ENCODE data around the gene CCND1.
"Not testable (repeated sequence)": the region's sequence is repeated elsewhere in the genome, so short reads cannot be mapped to it uniquely, and the experiment has no call there.

CCND1 gene

DNA sequence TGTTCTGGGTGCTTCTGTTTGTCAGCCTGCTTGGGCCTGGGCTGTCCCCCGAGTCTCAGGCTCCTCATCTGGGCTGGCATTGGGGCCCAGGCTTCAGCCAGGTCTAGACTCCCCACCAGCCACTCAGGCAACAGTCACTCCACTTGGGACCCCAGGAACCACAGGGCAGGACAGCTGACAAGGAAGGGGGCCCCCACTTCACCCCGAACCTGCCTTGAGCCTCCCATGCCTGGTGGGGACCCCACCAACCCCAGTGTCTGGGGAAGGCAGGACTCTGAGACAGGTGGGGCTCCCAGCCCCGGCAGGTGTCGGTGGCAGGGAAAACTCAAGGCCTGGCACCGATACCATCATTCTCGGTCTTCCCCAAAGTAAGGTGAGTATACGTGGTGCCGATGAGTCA, 45.9 kb downstream of the CCND1 start:
- no peak for DNase-seq (ENCODE audit: extremely low read depth in 1 of 2, low read depth in 1 of 2)

DNA sequence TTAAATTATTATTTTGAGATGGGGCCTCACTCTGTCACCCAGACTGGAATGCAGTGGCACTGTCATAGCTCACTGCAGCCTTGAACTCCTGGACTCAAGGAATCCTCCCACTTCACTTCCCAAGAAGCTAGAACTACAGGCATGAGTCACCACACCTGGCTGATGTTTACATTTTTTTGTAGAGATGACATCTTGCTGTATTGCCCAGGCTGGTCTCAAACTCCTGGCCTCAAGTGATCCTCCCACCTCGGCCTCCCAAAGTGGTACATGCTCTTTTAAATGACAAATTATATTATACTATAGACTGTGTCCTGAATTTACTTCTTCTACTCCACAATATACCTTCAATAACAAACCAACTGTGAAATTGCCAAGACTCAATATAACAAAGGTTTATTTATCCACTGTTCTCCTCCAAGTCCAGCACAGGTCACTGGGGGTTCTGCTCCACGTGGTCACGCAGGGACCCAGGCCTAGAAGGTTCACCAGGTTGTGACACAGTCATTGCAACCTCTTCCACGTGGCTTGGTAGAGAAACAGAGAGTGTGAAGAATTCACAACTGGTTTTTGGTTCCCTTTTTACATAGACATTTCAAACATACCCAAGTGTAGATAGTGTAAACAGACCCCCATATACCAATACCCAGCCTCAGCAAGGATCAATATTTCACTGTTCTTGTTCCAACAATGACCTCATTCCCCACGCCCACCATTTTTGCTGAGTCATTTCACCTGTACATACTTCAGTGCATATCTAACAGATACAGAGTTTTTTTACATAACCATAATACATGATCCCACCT, 47.2 kb downstream of the CCND1 start:
- DNase-seq (ENCODE audit: extremely low read depth in 1 of 2, low read depth in 1 of 2) = not testable (repeated sequence)

DNA sequence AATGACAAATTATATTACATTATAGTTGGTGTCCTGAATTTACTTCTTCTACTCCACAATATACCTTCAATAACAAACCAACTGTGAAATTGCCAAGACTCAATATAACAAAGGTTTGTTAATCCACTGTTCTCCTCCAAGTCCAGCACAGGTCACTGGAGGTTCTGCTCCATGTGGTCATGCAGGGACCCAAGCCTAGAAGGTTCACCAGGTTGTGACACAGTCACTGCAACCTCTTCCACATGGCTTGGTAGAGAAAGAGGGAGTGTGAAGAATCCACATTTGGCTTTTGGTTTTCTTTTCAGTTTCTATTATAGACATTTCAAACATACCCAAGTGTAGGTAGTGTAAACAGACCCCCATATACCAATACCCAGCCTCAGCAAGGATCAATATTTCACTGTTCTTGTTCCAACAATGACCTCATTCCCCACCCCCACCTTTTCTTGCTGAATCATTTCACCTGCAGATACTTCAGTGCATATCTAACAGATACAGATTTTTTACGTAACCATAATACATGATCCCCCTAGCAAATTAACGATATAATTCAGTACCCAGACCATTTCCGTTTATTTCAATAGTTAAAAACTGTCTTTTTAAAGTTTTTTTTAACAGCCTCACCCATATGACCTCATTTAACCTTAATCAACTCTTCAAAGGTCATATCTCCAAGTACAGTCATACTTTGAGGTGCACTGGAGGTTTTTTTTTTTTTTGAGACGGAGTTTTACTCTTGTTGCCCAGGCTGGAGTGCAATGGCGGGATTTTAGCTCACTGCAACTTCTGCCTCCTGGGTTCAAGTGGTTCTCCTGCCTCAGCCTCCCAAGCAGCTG, 48.7 kb downstream of the CCND1 start:
- DNase-seq (ENCODE audit: extremely low read depth in 1 of 2, low read depth in 1 of 2) = no peak

DNA sequence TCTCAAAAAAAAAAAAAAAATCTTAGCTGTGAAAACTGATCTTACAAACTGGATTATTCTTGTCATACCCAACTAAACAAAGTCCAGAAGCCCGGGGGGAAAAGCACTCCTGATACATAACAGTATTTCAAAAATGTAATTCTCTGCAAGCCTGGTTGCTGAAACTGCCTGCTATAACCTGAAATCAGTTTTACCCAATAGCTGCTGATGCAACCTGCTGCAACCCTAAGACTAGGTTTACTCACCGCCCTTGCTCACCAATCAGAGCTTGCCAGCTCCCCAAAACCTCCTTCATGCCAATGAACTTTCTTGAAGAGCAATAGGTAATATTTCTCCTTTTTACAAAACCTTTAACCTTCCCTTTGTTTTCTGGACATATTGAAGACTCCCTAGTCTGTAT, 50.5 kb downstream of the CCND1 start:
- no peak for DNase-seq (ENCODE audit: extremely low read depth in 1 of 2, low read depth in 1 of 2)

DNA sequence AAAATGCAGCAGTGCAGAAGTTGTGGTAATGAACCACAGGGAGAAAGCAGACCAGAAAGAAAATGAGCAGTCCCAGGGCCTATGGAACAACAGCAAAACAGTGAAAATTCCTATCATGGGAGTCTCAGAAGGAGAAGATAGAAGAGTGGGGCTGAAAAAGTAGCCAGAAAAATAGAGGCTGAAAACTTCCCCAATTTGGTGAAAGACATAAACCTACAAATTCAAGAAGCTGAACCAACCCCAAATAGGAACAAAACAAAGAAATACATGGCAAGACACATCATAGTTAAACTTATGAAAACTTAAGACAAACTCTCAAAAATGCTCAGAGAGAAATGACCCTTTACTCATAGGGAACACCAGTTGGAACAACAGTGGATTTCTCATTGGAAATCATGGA, 51.5 kb downstream of the CCND1 start:
- no peak for DNase-seq (ENCODE audit: extremely low read depth in 1 of 2, low read depth in 1 of 2)

DNA sequence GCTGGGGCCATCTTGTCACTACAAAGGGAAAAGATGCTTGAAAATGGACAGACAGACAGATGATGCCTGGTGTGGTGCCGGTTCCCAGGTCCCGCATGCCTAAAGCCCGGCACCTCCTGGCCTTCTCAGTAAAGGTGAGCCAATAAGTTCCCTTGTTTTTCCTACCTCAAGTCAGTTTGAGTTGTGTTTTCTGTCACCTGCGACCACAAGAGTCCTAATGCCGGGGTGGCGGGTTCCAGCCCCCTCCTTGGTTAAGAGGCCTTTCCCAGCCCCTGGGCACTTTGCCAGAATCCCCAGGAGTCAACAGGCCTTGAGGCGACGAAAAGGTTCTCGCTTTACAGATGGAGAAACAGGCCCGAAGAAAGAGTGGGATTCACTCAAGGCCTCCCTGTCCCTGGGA, 53.8 kb downstream of the CCND1 start:
- DNase-seq (ENCODE audit: extremely low read depth in 1 of 2, low read depth in 1 of 2) = no peak

DNA sequence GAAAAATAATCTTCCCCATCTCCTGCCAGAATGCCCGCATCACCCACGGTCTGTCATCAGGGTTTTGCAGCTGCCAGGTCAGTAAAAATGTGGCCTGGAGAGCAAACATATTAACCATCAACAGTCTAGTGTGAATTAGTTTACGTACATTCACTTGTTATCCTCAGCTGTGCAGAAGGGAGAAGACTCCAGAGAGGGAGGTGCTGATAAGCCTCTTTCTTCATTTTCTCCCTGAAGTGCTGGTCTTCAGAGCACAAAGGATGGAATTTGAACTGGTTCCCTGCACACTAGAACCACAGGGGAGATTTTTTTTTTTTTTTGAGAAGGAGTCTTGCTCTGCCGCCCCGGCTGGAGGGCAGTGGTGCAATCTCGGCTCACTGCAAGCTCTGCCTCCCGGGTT, 54.6 kb downstream of the CCND1 start:
- DNase-seq (ENCODE audit: extremely low read depth in 1 of 2, low read depth in 1 of 2) = no peak

DNA sequence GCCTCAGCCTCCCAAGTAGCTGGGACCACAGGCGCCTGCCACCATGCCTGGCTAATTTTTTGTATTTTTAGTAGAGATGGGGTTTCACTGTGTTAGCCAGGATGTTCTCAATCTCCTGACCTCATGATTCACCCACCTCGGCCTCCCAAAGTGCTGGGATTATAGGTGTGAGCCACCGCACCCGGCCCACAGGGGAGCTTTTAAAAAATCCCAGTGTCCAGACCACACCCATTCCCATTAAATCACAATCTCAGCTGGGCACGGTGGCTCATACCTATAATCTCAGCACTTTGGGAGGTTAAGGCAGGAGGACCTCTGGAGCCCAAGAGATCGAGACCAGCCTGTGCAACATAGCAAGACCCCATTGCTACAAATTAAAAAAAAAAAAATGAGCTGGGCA, 55.0 kb downstream of the CCND1 start:
- not testable (repeated sequence) for DNase-seq (ENCODE audit: extremely low read depth in 1 of 2, low read depth in 1 of 2)

DNA sequence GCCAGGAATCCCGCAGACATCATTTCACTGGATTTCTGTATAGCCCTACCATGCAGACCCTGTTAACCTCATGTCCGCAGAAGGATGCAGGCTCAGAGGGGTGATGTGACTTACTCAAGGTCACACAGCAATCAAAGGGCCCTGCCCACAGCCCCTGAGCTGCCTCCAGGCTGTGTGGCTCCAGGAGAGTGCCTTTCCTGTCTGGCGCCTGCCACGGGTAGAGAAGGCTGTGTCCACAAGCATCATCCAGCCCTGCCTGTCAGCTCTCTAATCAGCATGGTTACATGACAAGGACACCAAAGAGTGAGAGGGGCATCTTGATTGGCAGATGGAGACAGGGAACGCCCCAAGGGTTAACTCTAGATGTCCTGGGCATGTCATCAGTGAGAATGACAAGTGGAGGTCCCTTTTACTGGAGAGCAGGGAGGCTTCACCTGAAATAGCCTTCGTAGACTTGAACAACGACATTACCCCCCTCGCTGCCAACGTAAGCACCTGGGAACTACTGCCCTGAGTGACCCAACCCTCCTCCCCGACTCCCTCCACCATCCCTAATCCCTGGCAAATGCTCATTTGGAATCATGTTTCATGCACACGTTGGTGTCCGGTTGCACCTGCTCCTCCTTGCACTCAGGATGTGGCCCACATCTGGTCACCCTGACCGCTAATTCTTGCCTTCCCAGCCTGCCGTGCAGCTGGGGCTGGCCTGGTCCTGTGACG, 56.0 kb downstream of the CCND1 start:
- DNase-seq (ENCODE audit: extremely low read depth in 1 of 2, low read depth in 1 of 2) = no peak

DNA sequence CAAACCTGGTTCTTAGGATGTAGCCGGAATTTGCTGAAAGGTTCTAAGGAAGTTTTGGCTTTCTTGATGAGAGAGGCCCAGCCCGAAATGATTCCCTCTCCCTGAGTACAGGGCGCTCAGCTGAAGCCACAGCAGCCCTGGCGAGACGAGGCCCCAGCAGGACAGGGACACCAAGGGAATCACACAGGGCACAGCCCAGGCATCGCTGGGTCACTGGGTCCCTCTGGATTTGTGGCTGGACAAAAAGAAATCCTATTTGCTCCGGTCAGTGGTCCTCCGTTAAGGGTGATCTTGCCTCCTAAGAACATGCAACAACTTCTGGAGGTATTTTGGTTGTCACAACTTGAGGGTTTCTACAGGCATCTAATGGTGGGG, 56.5 kb downstream of the CCND1 start:
- no peak for DNase-seq (ENCODE audit: extremely low read depth in 1 of 2, low read depth in 1 of 2)

DNA sequence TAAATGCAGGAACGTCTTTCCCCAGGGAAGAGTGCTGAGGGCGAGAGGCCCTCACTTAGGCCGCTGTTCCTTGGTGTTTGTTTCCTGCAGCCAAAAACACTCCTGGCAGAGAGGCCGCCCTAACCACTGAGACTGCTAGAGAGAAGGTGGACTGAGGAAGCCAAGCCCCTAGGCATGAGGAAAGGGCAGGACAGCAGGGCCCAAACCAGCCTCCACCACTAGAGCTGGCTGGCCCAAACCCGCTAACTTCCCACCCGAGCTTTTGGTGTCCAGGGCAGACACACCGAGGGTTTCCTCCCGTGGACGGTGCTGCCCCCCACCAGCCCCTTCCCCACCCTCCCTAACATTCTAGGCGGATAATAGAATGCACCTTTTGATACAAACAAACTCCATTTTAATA, 56.9 kb downstream of the CCND1 start:
- DNase-seq (ENCODE audit: extremely low read depth in 1 of 2, low read depth in 1 of 2) = no peak

DNA sequence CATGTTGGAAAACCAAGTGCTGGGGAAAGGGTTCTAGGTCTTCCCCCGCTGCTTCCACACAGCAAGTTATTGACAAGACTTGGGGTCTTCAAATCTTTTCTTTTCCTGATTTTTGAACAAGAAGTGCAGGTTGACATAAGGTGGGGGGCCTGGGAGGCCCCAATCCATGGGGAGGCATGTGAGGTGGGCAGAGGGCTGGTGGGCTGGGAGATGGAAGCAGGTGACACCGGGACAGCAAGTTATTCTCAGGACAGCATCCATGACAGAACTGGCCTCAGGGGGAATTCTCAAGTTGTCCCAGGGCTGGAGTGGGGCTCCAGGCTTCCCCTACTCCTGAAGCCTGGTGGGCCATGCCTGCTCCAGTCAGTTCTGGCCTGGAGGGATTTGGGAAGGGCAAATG, 57.4 kb downstream of the CCND1 start:
- DNase-seq (ENCODE audit: extremely low read depth in 1 of 2, low read depth in 1 of 2) = no peak

DNA sequence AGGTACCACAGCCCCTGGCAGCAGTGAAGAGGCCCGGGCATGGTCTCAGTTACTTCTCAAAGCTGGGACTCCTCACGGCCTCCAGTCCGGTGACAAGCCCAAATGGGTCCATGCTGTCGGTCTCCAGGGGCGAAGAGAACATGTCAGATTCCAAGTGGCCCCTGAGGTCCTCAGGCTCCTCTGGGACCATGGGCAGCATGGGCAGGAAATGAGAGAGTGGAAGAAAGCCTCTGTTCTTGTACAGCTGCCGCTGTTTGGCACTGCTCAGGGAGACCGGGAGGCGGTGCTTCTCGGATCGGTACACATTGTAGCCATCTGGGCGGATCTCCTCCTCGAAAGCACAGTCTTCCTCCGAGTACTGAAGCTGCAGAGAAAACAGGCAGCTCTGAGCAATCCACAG, 58.3 kb downstream of the CCND1 start:
- no peak for DNase-seq (ENCODE audit: extremely low read depth in 1 of 2, low read depth in 1 of 2)

DNA sequence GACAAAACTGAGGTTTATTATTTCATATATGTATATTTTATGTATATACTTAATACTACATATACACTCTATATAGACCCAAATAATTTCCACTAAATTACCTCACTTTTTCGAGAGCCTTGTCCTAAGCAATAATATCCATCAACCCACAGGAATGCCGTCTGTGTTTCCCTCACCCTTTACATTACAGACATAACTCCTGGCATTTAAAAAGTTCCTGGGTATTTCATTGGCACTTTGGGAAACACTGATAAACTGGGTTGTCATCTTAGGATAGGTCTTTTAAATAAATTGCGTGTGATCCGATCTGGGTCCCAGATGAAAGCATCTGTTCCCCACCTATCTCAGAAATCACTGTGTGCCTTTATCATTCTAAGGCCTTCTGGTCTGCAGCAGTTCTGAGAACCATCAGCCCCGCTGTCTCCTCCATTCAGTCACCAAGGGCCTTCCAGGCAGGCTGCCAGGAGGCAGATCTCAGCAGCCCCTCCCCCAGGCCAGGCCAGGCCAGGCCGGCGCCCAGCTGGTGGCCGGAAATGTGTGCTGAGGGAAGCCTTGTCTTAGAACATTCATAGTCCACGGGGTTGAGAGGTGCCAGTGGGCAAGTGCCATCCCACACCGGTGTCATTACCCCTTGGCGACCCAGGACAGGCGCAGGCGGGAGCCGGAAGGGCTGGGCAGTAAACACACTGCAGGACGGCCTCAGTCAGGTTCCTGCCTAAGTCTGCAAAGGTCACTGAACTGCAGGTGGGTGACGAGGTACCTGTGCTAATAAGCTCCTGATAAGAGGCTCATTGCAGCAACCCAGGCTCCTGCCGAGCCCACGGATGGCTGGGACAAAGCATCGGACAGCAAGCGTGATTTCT, 59.6 kb downstream of the CCND1 start:
- no peak for DNase-seq (ENCODE audit: extremely low read depth in 1 of 2, low read depth in 1 of 2)

DNA sequence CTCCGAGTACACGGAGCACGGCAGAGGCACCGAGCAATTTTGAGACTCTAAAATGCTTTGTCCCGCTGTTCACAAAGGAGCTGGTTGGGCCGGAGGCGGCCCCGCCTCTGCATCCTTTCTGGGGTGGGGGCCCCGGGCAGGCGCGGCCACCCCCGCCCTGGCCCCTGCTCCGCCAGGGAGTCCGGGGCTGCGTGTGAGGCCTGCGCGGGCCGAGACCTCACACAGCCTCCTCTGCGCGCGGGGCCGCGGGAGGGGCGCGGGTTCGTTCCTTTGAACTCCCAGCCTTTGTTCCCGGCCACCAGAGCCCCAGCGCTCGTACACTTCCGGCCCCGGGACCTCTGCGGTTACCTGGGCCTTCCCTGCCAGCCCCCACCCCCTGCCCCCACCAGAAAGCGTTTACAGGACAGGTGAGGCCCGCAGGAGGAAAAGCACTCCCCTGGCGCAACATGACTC, 61.3 kb downstream of the CCND1 start:
- no peak for DNase-seq (ENCODE audit: extremely low read depth in 1 of 2, low read depth in 1 of 2)

DNA sequence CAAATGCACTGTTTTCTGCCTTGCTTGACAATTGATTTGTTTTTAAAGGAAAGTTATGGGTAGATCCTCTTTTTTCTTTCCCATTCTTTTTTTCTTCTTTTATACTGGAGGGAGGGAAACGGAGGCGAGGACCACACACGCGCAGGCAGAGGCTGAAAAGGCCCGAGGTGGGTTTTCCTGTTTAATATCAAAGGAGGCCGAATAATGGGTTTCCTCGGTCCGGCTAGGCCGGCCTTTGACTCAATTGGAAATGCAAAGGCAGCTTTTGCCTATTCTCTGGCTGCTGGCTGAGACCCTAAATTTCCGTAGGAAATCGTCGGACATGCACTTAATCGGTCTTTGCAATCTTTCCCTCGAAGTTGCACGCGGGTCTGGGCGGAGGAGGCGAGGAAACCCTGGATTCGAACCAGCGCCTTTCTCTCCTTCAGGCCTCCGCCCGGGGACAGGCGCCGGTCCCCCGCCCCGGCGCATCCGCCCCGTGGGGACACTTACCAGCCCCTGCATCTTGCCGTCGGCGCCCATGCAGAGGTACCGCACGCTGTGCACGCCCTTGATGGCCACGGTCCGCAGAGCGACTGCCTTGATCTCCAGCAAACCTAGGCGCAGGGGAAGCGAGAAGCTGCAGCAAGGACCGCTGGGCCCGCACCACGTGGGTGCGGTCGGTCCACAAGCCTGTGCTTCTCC, 62.0 kb downstream of the CCND1 start:
- DNase-seq (ENCODE audit: extremely low read depth in 1 of 2, low read depth in 1 of 2) = no peak

DNA sequence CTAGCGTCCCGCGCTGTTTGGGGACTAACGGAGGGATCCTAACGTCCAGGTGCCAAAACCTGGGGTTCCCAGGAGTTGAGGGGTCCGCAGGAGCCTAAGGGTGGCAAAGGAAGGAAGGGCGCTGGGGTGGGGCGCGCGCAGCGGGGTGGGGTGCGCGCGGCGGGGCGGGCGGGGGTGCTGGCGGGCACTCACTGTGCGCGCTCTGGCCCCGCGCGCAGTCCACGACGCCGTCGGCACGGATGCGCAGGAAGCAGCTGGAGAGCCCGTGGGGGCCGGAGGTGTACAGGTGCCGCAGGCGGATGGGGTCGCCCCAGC, 62.5 kb downstream of the CCND1 start:
- DNase-seq (ENCODE audit: extremely low read depth in 1 of 2, low read depth in 1 of 2) = no peak

Data from activated CD8-positive, alpha-beta memory T cell treated with anti-CD3 and anti-CD28 coated beads for 1 hour (primary cell).